Measurements from ENCODE around the gene ZNF185. TPM values are rescaled to one million over a fixed set of nuclear protein-coding genes. Genes with fewer than 3 reads are reported as not detected.

The ZNF185 gene
- total and polyA plus RNA-seq, 9 donors: 3.5 to 28.7 (median 10.0) TPM

- H3K36me3 ChIP-seq: no peaks in the 10 kb centered on the region
- no peak for DNase-seq
- H3K4me1 ChIP-seq (ENCODE audit: insufficient read depth): peaks cover 1% of the 10 kb centered on the region
- H3K27me3 ChIP-seq: no peaks in the 10 kb centered on the region
- peak overlapping the region; percentile 44 for H3K4me3 ChIP-seq
- intact Hi-C loops (cut with DNase I): no loop called here
- no peak for TF ChIP-seq POLR2A (IDR thresholded peaks at IDR 0.05)
- TF ChIP-seq, protein P1, sequence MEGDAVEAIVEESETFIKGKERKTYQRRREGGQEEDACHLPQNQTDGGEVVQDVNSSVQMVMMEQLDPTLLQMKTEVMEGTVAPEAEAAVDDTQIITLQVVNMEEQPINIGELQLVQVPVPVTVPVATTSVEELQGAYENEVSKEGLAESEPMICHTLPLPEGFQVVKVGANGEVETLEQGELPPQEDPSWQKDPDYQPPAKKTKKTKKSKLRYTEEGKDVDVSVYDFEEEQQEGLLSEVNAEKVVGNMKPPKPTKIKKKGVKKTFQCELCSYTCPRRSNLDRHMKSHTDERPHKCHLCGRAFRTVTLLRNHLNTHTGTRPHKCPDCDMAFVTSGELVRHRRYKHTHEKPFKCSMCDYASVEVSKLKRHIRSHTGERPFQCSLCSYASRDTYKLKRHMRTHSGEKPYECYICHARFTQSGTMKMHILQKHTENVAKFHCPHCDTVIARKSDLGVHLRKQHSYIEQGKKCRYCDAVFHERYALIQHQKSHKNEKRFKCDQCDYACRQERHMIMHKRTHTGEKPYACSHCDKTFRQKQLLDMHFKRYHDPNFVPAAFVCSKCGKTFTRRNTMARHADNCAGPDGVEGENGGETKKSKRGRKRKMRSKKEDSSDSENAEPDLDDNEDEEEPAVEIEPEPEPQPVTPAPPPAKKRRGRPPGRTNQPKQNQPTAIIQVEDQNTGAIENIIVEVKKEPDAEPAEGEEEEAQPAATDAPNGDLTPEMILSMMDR (IDR thresholded peaks at IDR 0.05): no peak
- no peak for TF ChIP-seq EP300 (IDR thresholded peaks at IDR 0.05)
- H3K27ac ChIP-seq: peak overlapping the region; percentile 18 to 37
- WGBS, 3 donors: 38 to 53% (median 50%) methylated on average over 11 of the region's 11 CpGs
- H3K9me3 ChIP-seq: no peaks in the 10 kb centered on the region
These were observed 44.2 kb downstream of the ZNF185 start for GRCh38 chrX:152942077-152942442.

- H3K27me3 ChIP-seq: no peaks in the 10 kb centered on the region
- H3K4me3 ChIP-seq: no peak overlapping the region
- no peak for DNase-seq
- 80 to 91% (median 82%) methylated on average over 1 of the region's 1 CpG for WGBS, 3 donors
- TF ChIP-seq, protein P1 (IDR thresholded peaks at IDR 0.05): no peak
- TF ChIP-seq POLR2A (IDR thresholded peaks at IDR 0.05): no peak
- no peak for TF ChIP-seq EP300 (IDR thresholded peaks at IDR 0.05)
- no peaks in the 10 kb centered on the region for H3K36me3 ChIP-seq
- intact Hi-C loops (cut with DNase I): no loop called here
- no peak overlapping the region for H3K27ac ChIP-seq
- H3K4me1 ChIP-seq (ENCODE audit: insufficient read depth): peaks cover 1% of the 10 kb centered on the region
- no peaks in the 10 kb centered on the region for H3K9me3 ChIP-seq
These were observed 46.0 kb downstream of the ZNF185 start for GRCh38 chrX:152943826-152944225.

- Histone ChIP-seq H3K4me1 (ENCODE audit: insufficient read depth) (peaks cover 1% of the 10 kb centered on the region), H3K27me3 (no peaks in the 10 kb centered on the region), H3K9me3 (no peaks in the 10 kb centered on the region), H3K36me3 (no peaks in the 10 kb centered on the region), H3K27ac (no peak overlapping the region), H3K4me3 (no peak overlapping the region)
- WGBS, 3 donors: 84 to 90% (median 90%) methylated on average over 11 of the region's 11 CpGs
- DNase-seq: no peak
- TF ChIP-seq, protein P1 (IDR thresholded peaks at IDR 0.05): no peak
- TF ChIP-seq EP300 (IDR thresholded peaks at IDR 0.05) (no peak), POLR2A (IDR thresholded peaks at IDR 0.05) (no peak)
- intact Hi-C loops (cut with DNase I): no loop called here
These were observed 47.4 kb downstream of the ZNF185 start for GRCh38 chrX:152945021-152945979.

DNA sequence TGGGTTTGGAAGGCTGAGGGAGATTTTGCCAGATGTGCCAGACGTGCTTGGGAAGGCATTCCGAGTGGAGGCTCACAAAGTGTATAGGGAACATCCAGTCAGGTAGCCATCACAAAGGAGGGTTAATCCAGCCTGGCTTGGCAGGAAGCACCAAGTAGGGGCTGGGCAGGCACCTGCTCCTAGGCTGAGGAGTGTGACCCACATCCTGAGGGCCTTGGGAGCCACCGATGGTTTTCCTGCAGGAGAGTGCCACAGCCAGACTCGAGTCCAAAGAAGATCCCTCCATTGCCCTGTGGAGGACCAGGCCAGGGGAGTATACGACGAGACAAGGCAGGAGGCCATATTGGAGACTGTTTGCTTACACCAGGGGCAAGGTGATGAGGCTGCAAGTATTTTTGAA, 48.8 kb downstream of the ZNF185 start:
- WGBS, 3 donors: 72 to 81% (median 78%) methylated on average over 6 of the region's 6 CpGs
- TF ChIP-seq POLR2A (IDR thresholded peaks at IDR 0.05) (no peak), EP300 (IDR thresholded peaks at IDR 0.05) (no peak)
- TF ChIP-seq, protein P1 (IDR thresholded peaks at IDR 0.05): no peak

More for the DNA sequence above, 48.8 kb downstream of the ZNF185 start:
- Histone ChIP-seq H3K36me3 (no peaks in the 10 kb centered on the region), H3K4me3 (no peak overlapping the region), H3K4me1 (ENCODE audit: insufficient read depth) (peaks cover 1% of the 10 kb centered on the region), H3K27me3 (no peaks in the 10 kb centered on the region), H3K9me3 (no peaks in the 10 kb centered on the region), H3K27ac (no peak overlapping the region)
- DNase-seq: peak in 1 of 5 donors; percentile 11
- intact Hi-C loops (cut with DNase I): no loop called here

Other genes with a start within 250 kb of the ZNF185 start
- gene MAGEA3, start 199.3 kb upstream of the ZNF185 start, total RNA-seq: under 1 TPM in 1 of 7 donors, not detected in 6; 0.15 TPM
- not detected for gene MAGEA3, start 199.3 kb upstream of the ZNF185 start, polyA plus RNA-seq
- gene CSAG2, start 188.8 kb upstream of the ZNF185 start, total RNA-seq: not detected
- not detected for gene CSAG2, start 188.8 kb upstream of the ZNF185 start, polyA plus RNA-seq
- gene MAGEA2B, start 183.4 kb upstream of the ZNF185 start, total RNA-seq: under 1 TPM in 1 of 7 donors, not detected in 6; 0.13 TPM
- gene MAGEA2B, start 183.4 kb upstream of the ZNF185 start, polyA plus RNA-seq: not detected
- not detected for gene CSAG1, start 164.3 kb upstream of the ZNF185 start, total RNA-seq
- gene CSAG1, start 164.3 kb upstream of the ZNF185 start, polyA plus RNA-seq: not detected
- gene MAGEA12, start 164.3 kb upstream of the ZNF185 start, total RNA-seq: not detected
- gene MAGEA12, start 164.3 kb upstream of the ZNF185 start, polyA plus RNA-seq: not detected
- under 1 TPM in 1 of 7 donors, not detected in 6; 0.17 TPM for gene MAGEA2, start 144.2 kb upstream of the ZNF185 start, total RNA-seq
- not detected for gene MAGEA2, start 144.2 kb upstream of the ZNF185 start, polyA plus RNA-seq
- gene CSAG3, start 138.8 kb upstream of the ZNF185 start, total RNA-seq: not detected
- not detected for gene CSAG3, start 138.8 kb upstream of the ZNF185 start, polyA plus RNA-seq
- gene MAGEA6, start 128.4 kb upstream of the ZNF185 start, total RNA-seq: not detected
- gene MAGEA6, start 128.4 kb upstream of the ZNF185 start, polyA plus RNA-seq: not detected
- gene CETN2, start 67.3 kb upstream of the ZNF185 start, total RNA-seq: 10 to 100 TPM; 18.5 to 94.3 (median 48.1) TPM
- gene CETN2, start 67.3 kb upstream of the ZNF185 start, polyA plus RNA-seq: 100 to 1,000 TPM in 1 of 2 donors, 10 to 100 TPM in 1; 42.9 to 119 TPM
- 10 to 100 TPM in 6 of 7 donors, 1 to 10 TPM in 1; 5.0 to 33.8 (median 12.3) TPM for gene NSDHL, start 67.0 kb upstream of the ZNF185 start, total RNA-seq
- gene NSDHL, start 67.0 kb upstream of the ZNF185 start, polyA plus RNA-seq: 10 to 100 TPM; 11.9 to 48.6 TPM
- not detected for gene PNMA5, start 96.0 kb downstream of the ZNF185 start, total RNA-seq
- under 1 TPM in 1 of 2 donors, not detected in 1; 0.02 TPM for gene PNMA5, start 96.0 kb downstream of the ZNF185 start, polyA plus RNA-seq
- 1 to 10 TPM in 3 of 7 donors, under 1 TPM in 3, not detected in 1; 0.61 to 4.3 (median 1.3) TPM for gene PNMA3, start 158.4 kb downstream of the ZNF185 start, total RNA-seq
- under 1 TPM; 0.39 to 0.63 TPM for gene PNMA3, start 158.4 kb downstream of the ZNF185 start, polyA plus RNA-seq
- 10 to 100 TPM in 2 of 7 donors, 1 to 10 TPM in 5; 2.4 to 12.0 (median 6.7) TPM for gene PNMA6A, start 174.4 kb downstream of the ZNF185 start, total RNA-seq
- 1 to 10 TPM in 1 of 2 donors, under 1 TPM in 1; 0.80 to 4.3 TPM for gene PNMA6A, start 174.4 kb downstream of the ZNF185 start, polyA plus RNA-seq